ENCODE data around the gene RHOJ. TPM values are rescaled to one million over a fixed set of nuclear protein-coding genes. Genes with fewer than 3 reads are reported as not detected.
A peak's percentile ranks its signal among the peaks of the same experiment; 100 is the strongest.

RHOJ gene
- total and polyA plus RNA-seq, 2 donors (not counting 1 experiment from before 2014, with no cell fraction given), result not detected

DNA sequence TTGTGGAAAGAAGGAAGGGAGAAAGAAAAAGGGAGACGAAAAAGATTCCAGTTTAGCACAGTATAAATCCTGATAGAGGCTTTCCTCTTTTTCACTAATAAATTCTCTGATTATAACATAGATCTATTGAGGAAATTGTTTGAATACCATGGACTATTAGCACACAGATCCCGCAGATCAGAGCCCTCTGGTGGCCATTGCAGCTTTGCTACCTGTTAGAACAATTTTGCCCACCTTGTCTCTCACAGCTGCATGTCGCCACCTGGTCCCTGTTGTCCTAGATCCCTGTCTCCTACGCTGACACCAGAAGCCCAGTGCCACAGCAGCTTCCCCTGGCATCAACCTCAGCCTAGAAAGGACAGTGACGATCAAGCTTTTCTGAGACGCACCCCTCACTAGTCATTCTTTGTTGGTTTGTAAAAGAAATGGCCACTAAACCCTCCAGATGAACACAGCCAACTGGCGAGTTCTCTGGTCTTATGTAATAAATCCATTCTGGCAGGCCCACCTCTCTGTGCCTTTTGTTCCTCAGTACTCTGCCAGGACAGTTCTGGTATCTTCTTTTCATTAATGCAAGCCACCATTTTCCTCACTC lies 104.6 kb downstream of the RHOJ start:
- H3K27me3 Mint-ChIP-seq, result peaks cover 23% of the 10 kb centered on the region
- ChIA-PET CTCF (interaction anchor here (0.5 to 2.0 kb wide), 5 partner anchors 8 to 1146 kb away, joined by 3 to 7 read pairs (median 3); no protein-coding TSS in a partner anchor), POLR2A (no interaction called here)
- no peak overlapping the region for H3K27ac ChIP-seq (ENCODE audit: low read length in 2 of 2)
- no peak overlapping the region for H3K27ac Mint-ChIP-seq
- intact Hi-C loops (cut with micrococcal nuclease), result no loop called here
- no peaks in the 10 kb centered on the region for H3K4me1 Mint-ChIP-seq
- no peaks in the 10 kb centered on the region for H3K9me3 ChIP-seq (ENCODE audit: control extremely low read depth in 1 of 3, control insufficient read depth in 2 of 3, insufficient read depth in 1 of 3, low read length in 2 of 3)
- H3K36me3 ChIP-seq (replicated peaks in 1 of 2; ENCODE audit: control extremely low read depth in 1 of 2, control insufficient read depth in 1 of 2, extremely low read depth in 1 of 2, insufficient read depth in 2 of 2, low read length in 1 of 2), result no peaks in the 10 kb centered on the region
- no peak overlapping the region for H3K4me3 Mint-ChIP-seq
- H3K27me3 ChIP-seq (replicated peaks in 1 of 4; ENCODE audit: control extremely low read depth in 1 of 4, control insufficient read depth in 3 of 4, insufficient read depth in 4 of 4, low read length in 3 of 4), result peaks cover 0 to 3% (median 0%) of the 10 kb centered on the region in 4 experiments
- peak; percentile 21 for DNase-seq
- no peaks in the 10 kb centered on the region for H3K4me1 ChIP-seq (ENCODE audit: control insufficient read depth in 2 of 2, insufficient read depth in 2 of 2, low read length in 2 of 2)
- H3K4me2 ChIP-seq (replicated peaks; ENCODE audit: low read depth, low read length, poor library complexity, severe bottlenecking), result no peak overlapping the region
- H3K79me2 ChIP-seq (ENCODE audit: control insufficient read depth, insufficient read depth, low read length), result no peaks in the 10 kb centered on the region
- WGBS (ENCODE audit: insufficient coverage), result 55% methylated on average over 5 of the region's 7 CpGs
- H2AFZ ChIP-seq (ENCODE audit: insufficient read depth, low read depth, low read length, poor library complexity, severe bottlenecking), result no peak overlapping the region
- H3K9me3 Mint-ChIP-seq (ENCODE audit: insufficient read depth), result no peaks in the 10 kb centered on the region
- no peaks in the 10 kb centered on the region for H4K20me1 ChIP-seq (ENCODE audit: control insufficient read depth, insufficient read depth, low read length, poor library complexity, severe bottlenecking)
- H3K4me3 ChIP-seq (ENCODE audit: control extremely low read depth in 1 of 5, extremely low read depth in 1 of 5, insufficient read depth in 1 of 5, low read depth in 2 of 5, low read length in 4 of 5), result no peak overlapping the region
- H3K9ac ChIP-seq (ENCODE audit: low read length), result no peak overlapping the region
- TF ChIP-seq EZH2 (IDR thresholded peaks at IDR 0.05; ENCODE audit: borderline replicate concordance, insufficient read depth, low read depth, low read length, poor library complexity, severe bottlenecking), result no peak
- TF ChIP-seq, protein P1, sequence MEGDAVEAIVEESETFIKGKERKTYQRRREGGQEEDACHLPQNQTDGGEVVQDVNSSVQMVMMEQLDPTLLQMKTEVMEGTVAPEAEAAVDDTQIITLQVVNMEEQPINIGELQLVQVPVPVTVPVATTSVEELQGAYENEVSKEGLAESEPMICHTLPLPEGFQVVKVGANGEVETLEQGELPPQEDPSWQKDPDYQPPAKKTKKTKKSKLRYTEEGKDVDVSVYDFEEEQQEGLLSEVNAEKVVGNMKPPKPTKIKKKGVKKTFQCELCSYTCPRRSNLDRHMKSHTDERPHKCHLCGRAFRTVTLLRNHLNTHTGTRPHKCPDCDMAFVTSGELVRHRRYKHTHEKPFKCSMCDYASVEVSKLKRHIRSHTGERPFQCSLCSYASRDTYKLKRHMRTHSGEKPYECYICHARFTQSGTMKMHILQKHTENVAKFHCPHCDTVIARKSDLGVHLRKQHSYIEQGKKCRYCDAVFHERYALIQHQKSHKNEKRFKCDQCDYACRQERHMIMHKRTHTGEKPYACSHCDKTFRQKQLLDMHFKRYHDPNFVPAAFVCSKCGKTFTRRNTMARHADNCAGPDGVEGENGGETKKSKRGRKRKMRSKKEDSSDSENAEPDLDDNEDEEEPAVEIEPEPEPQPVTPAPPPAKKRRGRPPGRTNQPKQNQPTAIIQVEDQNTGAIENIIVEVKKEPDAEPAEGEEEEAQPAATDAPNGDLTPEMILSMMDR (IDR thresholded peaks at IDR 0.05), result peak; percentile 53
- ATAC-seq (ENCODE audit: low read depth), result no peak

DNA sequence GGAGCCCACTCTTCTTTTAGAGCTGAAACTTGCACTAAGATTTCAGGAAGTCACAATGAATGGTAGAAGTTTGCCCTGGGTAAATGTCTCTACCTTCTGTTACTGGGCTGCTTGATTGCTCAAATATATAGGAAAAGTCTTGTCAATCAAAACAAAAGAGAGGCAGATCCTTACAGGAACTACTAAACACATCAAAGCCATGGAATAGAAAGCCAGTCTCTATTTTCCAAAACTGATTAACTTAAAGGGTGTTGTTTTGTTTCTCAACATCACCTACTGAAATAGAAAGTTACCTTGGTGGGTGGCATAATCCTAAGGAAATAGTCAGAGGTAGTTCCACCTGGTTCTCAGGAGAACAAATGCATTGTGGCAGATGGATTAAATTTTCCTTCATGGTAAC lies 114.6 kb downstream of the RHOJ start, which contains the start of gene GPHB5:
Gene GPHB5 (minus strand): TSS at position 101 of the 400 bp plus-strand sequence. CDS start 1,086 bp downstream, outside the sequence.
- Mint-ChIP-seq H3K27ac (no peak within 1 kb of the TSS), H3K4me1 (no peaks in the 10 kb centered on the region), H3K27me3 (peaks cover 25% of the 10 kb centered on the region), H3K9me3 (ENCODE audit: insufficient read depth) (no peaks in the 10 kb centered on the region), H3K4me3 (no peak within 1 kb of the TSS)
- H3K4me3 ChIP-seq (ENCODE audit: control extremely low read depth in 1 of 5, extremely low read depth in 1 of 5, insufficient read depth in 1 of 5, low read depth in 2 of 5, low read length in 4 of 5), result no peak within 1 kb of the TSS
- no peak within 1 kb of the TSS for H3K4me2 ChIP-seq (replicated peaks; ENCODE audit: low read depth, low read length, poor library complexity, severe bottlenecking)
- POLR2A ChIA-PET, result no interaction called here
- no peaks in the 10 kb centered on the region for H3K79me2 ChIP-seq (ENCODE audit: control insufficient read depth, insufficient read depth, low read length)
- H2AFZ ChIP-seq (ENCODE audit: insufficient read depth, low read depth, low read length, poor library complexity, severe bottlenecking), result no peak within 1 kb of the TSS
- no peak within 1 kb of the TSS for H3K27ac ChIP-seq (ENCODE audit: low read length in 2 of 2)
- ATAC-seq (ENCODE audit: low read depth), result no peak
- CTCF ChIA-PET, result no interaction called here
- peaks cover 0 to 2% (median 0%) of the 10 kb centered on the region in 4 experiments for H3K27me3 ChIP-seq (replicated peaks in 1 of 4; ENCODE audit: control extremely low read depth in 1 of 4, control insufficient read depth in 3 of 4, insufficient read depth in 4 of 4, low read length in 3 of 4)
- DNase-seq, result no peak
- no peaks in the 10 kb centered on the region for H3K4me1 ChIP-seq (ENCODE audit: control insufficient read depth in 2 of 2, insufficient read depth in 2 of 2, low read length in 2 of 2)
- TF ChIP-seq, protein P1 (IDR thresholded peaks at IDR 0.05), result no peak
- TF ChIP-seq EZH2 (IDR thresholded peaks at IDR 0.05; ENCODE audit: borderline replicate concordance, insufficient read depth, low read depth, low read length, poor library complexity, severe bottlenecking), result no peak
- no peaks in the 10 kb centered on the region for H4K20me1 ChIP-seq (ENCODE audit: control insufficient read depth, insufficient read depth, low read length, poor library complexity, severe bottlenecking)
- no peak within 1 kb of the TSS for H3K9ac ChIP-seq (ENCODE audit: low read length)
- H3K36me3 ChIP-seq (replicated peaks in 1 of 2; ENCODE audit: control extremely low read depth in 1 of 2, control insufficient read depth in 1 of 2, extremely low read depth in 1 of 2, insufficient read depth in 2 of 2, low read length in 1 of 2), result no peaks in the 10 kb centered on the region
- intact Hi-C loops (cut with micrococcal nuclease), result no loop called here
- no peaks in the 10 kb centered on the region for H3K9me3 ChIP-seq (ENCODE audit: control extremely low read depth in 1 of 3, control insufficient read depth in 2 of 3, insufficient read depth in 1 of 3, low read length in 2 of 3)
